ENCODE results near the gene HSBP1L1.

Gene HSBP1L1

GRCh38 chr18:79974025-79974654 is 9.7 kb downstream of the HSBP1L1 start:
- no peak for DNase-seq (ENCODE audit: low read depth, low spot score)
- Histone ChIP-seq H3K9me3 (ENCODE audit: control insufficient read depth, insufficient read depth, low read length) (no peaks in the 10 kb centered on the region), H3K4me3 (ENCODE audit: low read length) (no peak overlapping the region), H3K4me1 (ENCODE audit: control insufficient read depth, insufficient read depth, low read length) (no peaks in the 10 kb centered on the region; the same call in 1 of the 2 replicates), H3K36me3 (ENCODE audit: control insufficient read depth, insufficient read depth, low read length) (peaks cover 24% of the 10 kb centered on the region), H3K27me3 (ENCODE audit: control insufficient read depth, insufficient read depth, low read length) (no peaks in the 10 kb centered on the region), H3K27ac (ENCODE audit: low read length) (no peak overlapping the region)
- WGBS (ENCODE audit: insufficient coverage, insufficient read length) = no CpG with 5 or more reads among the region's 4 CpGs

GRCh38 chr18:79975043-79975442 is 10.6 kb downstream of the HSBP1L1 start:
- Histone ChIP-seq H3K27ac (ENCODE audit: low read length) (no peak overlapping the region), H3K4me1 (ENCODE audit: control insufficient read depth, insufficient read depth, low read length) (no peaks in the 10 kb centered on the region; the same call in 1 of the 2 replicates), H3K27me3 (ENCODE audit: control insufficient read depth, insufficient read depth, low read length) (no peaks in the 10 kb centered on the region), H3K9me3 (ENCODE audit: control insufficient read depth, insufficient read depth, low read length) (no peaks in the 10 kb centered on the region), H3K4me3 (ENCODE audit: low read length) (no peak overlapping the region), H3K36me3 (ENCODE audit: control insufficient read depth, insufficient read depth, low read length) (peaks cover 27% of the 10 kb centered on the region)
- WGBS (ENCODE audit: insufficient coverage, insufficient read length) = no CpG with 5 or more reads among the region's 4 CpGs
- no peak for DNase-seq (ENCODE audit: low read depth, low spot score)

GRCh38 chr18:79975985-79976680 is 11.7 kb downstream of the HSBP1L1 start:
- H3K27ac ChIP-seq (ENCODE audit: low read length) = no peak overlapping the region
- DNase-seq (ENCODE audit: low read depth, low spot score) = no peak
- no peaks in the 10 kb centered on the region for H3K9me3 ChIP-seq (ENCODE audit: control insufficient read depth, insufficient read depth, low read length)
- WGBS (ENCODE audit: insufficient coverage, insufficient read length) = no CpG with 5 or more reads among the region's 14 CpGs
- H3K36me3 ChIP-seq (ENCODE audit: control insufficient read depth, insufficient read depth, low read length) = peaks cover 27% of the 10 kb centered on the region
- no peaks in the 10 kb centered on the region for H3K27me3 ChIP-seq (ENCODE audit: control insufficient read depth, insufficient read depth, low read length)
- H3K4me1 ChIP-seq (ENCODE audit: control insufficient read depth, insufficient read depth, low read length) = no peaks in the 10 kb centered on the region; the same call in 1 of the 2 replicates
- H3K4me3 ChIP-seq (ENCODE audit: low read length) = no peak overlapping the region

GRCh38 chr18:79979843-79980242 is 15.4 kb downstream of the HSBP1L1 start:
- Histone ChIP-seq H3K4me1 (ENCODE audit: control insufficient read depth, insufficient read depth, low read length) (no peaks in the 10 kb centered on the region; the same call in 1 of the 2 replicates), H3K27ac (ENCODE audit: low read length) (no peak overlapping the region), H3K4me3 (ENCODE audit: low read length) (no peak overlapping the region), H3K36me3 (ENCODE audit: control insufficient read depth, insufficient read depth, low read length) (peaks cover 11% of the 10 kb centered on the region), H3K9me3 (ENCODE audit: control insufficient read depth, insufficient read depth, low read length) (no peaks in the 10 kb centered on the region), H3K27me3 (ENCODE audit: control insufficient read depth, insufficient read depth, low read length) (no peaks in the 10 kb centered on the region)
- no peak for DNase-seq (ENCODE audit: low read depth, low spot score)
- whole genome bisulfite sequencing (ENCODE audit: insufficient coverage, insufficient read length) = no CpG with 5 or more reads among the region's 5 CpGs

GRCh38 chr18:79980585-79980984 is 16.1 kb downstream of the HSBP1L1 start:
- Histone ChIP-seq H3K9me3 (ENCODE audit: control insufficient read depth, insufficient read depth, low read length) (no peaks in the 10 kb centered on the region), H3K4me3 (ENCODE audit: low read length) (no peak overlapping the region), H3K36me3 (ENCODE audit: control insufficient read depth, insufficient read depth, low read length) (peaks cover 11% of the 10 kb centered on the region), H3K27me3 (ENCODE audit: control insufficient read depth, insufficient read depth, low read length) (no peaks in the 10 kb centered on the region), H3K4me1 (ENCODE audit: control insufficient read depth, insufficient read depth, low read length) (no peaks in the 10 kb centered on the region; the same call in 1 of the 2 replicates), H3K27ac (ENCODE audit: low read length) (no peak overlapping the region)
- DNase-seq (ENCODE audit: low read depth, low spot score) = no peak
- no CpG with 5 or more reads among the region's 13 CpGs for WGBS (ENCODE audit: insufficient coverage, insufficient read length)

GRCh38 chr18:79982736-79983135 is 18.3 kb downstream of the HSBP1L1 start:
- no CpG with 5 or more reads among the region's 6 CpGs for WGBS (ENCODE audit: insufficient coverage, insufficient read length)
- Histone ChIP-seq H3K36me3 (ENCODE audit: control insufficient read depth, insufficient read depth, low read length) (peaks cover 6% of the 10 kb centered on the region; the same call in 1 of the 2 replicates), H3K4me1 (ENCODE audit: control insufficient read depth, insufficient read depth, low read length) (no peaks in the 10 kb centered on the region), H3K27me3 (ENCODE audit: control insufficient read depth, insufficient read depth, low read length) (no peaks in the 10 kb centered on the region), H3K9me3 (ENCODE audit: control insufficient read depth, insufficient read depth, low read length) (no peaks in the 10 kb centered on the region), H3K27ac (ENCODE audit: low read length) (no peak overlapping the region), H3K4me3 (ENCODE audit: low read length) (no peak overlapping the region)
- DNase-seq (ENCODE audit: low read depth, low spot score) = no peak

- WGBS (ENCODE audit: insufficient coverage, insufficient read length) = no CpG with 5 or more reads among the region's 4 CpGs
- Histone ChIP-seq H3K27ac (ENCODE audit: low read length) (no peak overlapping the region), H3K36me3 (ENCODE audit: control insufficient read depth, insufficient read depth, low read length) (peaks cover 6% of the 10 kb centered on the region; the same call in 1 of the 2 replicates), H3K9me3 (ENCODE audit: control insufficient read depth, insufficient read depth, low read length) (no peaks in the 10 kb centered on the region), H3K4me3 (ENCODE audit: low read length) (no peak overlapping the region), H3K27me3 (ENCODE audit: control insufficient read depth, insufficient read depth, low read length) (no peaks in the 10 kb centered on the region), H3K4me1 (ENCODE audit: control insufficient read depth, insufficient read depth, low read length) (no peaks in the 10 kb centered on the region)
- DNase-seq (ENCODE audit: low read depth, low spot score) = no peak
Observed at GRCh38 chr18:79983253-79983652, 18.8 kb downstream of the HSBP1L1 start.

GRCh38 chr18:79983793-79984192 is 19.4 kb downstream of the HSBP1L1 start:
- H3K27me3 ChIP-seq (ENCODE audit: control insufficient read depth, insufficient read depth, low read length) = no peaks in the 10 kb centered on the region
- H3K36me3 ChIP-seq (ENCODE audit: control insufficient read depth, insufficient read depth, low read length) = peaks cover 6% of the 10 kb centered on the region; the same call in 1 of the 2 replicates
- H3K4me1 ChIP-seq (ENCODE audit: control insufficient read depth, insufficient read depth, low read length) = no peaks in the 10 kb centered on the region
- no peaks in the 10 kb centered on the region for H3K9me3 ChIP-seq (ENCODE audit: control insufficient read depth, insufficient read depth, low read length)
- no CpG with 5 or more reads among the region's 7 CpGs for WGBS (ENCODE audit: insufficient coverage, insufficient read length)
- H3K27ac ChIP-seq (ENCODE audit: low read length) = no peak overlapping the region
- DNase-seq (ENCODE audit: low read depth, low spot score) = no peak
- no peak overlapping the region for H3K4me3 ChIP-seq (ENCODE audit: low read length)

- H3K4me3 ChIP-seq (ENCODE audit: low read length) = no peak overlapping the region
- no peak for DNase-seq (ENCODE audit: low read depth, low spot score)
- H3K36me3 ChIP-seq (ENCODE audit: control insufficient read depth, insufficient read depth, low read length) = peaks cover 2% of the 10 kb centered on the region; the same call in 1 of the 2 replicates
- no peaks in the 10 kb centered on the region for H3K27me3 ChIP-seq (ENCODE audit: control insufficient read depth, insufficient read depth, low read length)
- H3K27ac ChIP-seq (ENCODE audit: low read length) = no peak overlapping the region
- no peaks in the 10 kb centered on the region for H3K9me3 ChIP-seq (ENCODE audit: control insufficient read depth, insufficient read depth, low read length)
- H3K4me1 ChIP-seq (ENCODE audit: control insufficient read depth, insufficient read depth, low read length) = no peaks in the 10 kb centered on the region
- no CpG with 5 or more reads among the region's 12 CpGs for WGBS (ENCODE audit: insufficient coverage, insufficient read length)
Observed at GRCh38 chr18:79985172-79985571, 20.7 kb downstream of the HSBP1L1 start.

- H3K36me3 ChIP-seq (ENCODE audit: control insufficient read depth, insufficient read depth, low read length) = peaks cover 2% of the 10 kb centered on the region; the same call in 1 of the 2 replicates
- no peaks in the 10 kb centered on the region for H3K9me3 ChIP-seq (ENCODE audit: control insufficient read depth, insufficient read depth, low read length)
- no peak overlapping the region for H3K4me3 ChIP-seq (ENCODE audit: low read length)
- no peaks in the 10 kb centered on the region for H3K27me3 ChIP-seq (ENCODE audit: control insufficient read depth, insufficient read depth, low read length)
- DNase-seq (ENCODE audit: low read depth, low spot score) = no peak
- H3K27ac ChIP-seq (ENCODE audit: low read length) = no peak overlapping the region
- WGBS (ENCODE audit: insufficient coverage, insufficient read length) = no CpG with 5 or more reads among the region's 7 CpGs
- no peaks in the 10 kb centered on the region for H3K4me1 ChIP-seq (ENCODE audit: control insufficient read depth, insufficient read depth, low read length)
Observed at GRCh38 chr18:79986726-79987125, 22.3 kb downstream of the HSBP1L1 start.
